HTERT RPE-1 (cell line): ENCODE data around the gene NSD1.
"Not testable (repeated sequence)": the region's sequence is repeated elsewhere in the genome, so short reads cannot be mapped to it uniquely, and the experiment has no call there.

Experiments used
- in situ Hi-C: fragments of 300-500 bp; cut with MboI; formaldehyde crosslinking; loops from 4 replicates; pipeline ENCODE4 v1.14.3; 2020; ENCODE audit warnings: low sequenced_read_pairs

Gene NSD1

DNA sequence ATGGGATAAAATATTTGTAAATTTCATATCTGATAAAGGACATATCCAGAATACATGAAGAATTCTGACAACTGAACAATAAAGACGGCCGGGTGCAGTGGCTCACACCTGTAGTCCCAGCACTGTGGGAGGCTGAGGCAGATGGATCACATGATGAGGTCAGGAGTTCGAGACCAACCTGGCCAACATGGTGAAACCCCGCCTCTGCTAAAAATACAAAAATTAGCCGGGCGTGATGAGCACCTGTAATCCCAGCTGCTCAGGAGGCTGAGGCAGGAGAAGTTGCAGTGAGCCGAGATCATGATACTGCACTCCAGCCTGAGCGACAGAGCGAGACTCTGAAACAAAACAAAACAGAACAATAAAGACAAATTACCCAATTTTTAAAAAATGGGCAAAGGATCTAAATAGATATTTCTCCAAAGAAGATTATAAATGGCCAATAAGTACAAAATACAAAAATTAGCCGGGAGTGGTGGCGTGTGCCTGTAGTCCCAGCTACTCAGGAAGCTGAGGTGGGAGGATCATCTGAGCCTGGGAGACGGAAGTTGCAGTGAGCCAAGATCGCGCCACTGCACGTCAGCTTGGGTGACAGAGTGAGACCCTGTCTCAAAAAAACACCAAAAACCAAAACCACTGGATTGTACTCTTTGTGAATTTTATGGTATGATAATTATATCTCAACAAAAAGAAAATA, 9.6 kb upstream of the NSD1 start:
- in situ Hi-C loops: no loop called here

DNA sequence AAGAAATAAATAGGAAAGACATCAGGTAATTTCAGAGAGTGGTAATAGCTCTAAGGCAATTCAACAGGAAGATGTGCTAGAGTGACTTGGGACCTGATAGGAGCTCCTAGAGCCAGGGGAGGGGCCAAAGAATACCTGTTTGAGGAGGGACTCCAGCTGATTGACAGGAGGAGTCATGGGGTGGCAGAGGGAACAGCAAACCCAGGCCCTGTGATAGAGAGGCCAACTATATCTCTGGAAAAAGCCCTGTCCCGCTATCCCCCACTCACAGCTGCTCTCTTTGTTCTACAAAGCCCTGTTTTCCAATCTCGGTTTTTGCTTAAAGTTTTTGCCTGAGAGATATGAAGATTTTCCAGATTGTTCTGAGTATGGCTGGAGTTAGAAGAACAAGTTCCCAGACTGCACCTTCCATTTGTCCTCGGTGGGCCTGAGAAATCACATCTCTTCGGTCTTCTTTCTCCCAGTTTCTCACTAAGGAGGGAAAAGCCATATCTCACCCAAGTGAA, 9.0 kb upstream of the NSD1 start:
- in situ Hi-C loops: no loop called here

DNA sequence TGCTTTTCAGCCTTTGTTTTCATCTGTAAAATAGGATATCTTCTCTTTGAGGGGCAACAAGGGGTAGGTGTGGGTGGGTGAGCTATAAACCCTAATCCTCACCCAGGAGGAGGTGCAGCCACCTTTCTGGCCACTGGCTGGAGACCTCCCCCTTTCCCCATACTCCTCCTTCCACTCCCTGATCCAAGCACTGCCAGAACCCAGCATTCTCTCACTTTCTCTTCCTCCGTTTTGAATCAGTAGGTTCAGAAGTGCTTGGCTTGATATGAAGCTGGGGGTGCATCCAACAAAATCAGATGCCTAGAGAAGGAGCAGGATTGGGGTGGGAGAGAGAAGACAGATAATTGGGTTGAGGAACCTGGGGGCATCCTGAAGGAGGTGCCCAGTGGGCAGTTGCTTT, 6.8 kb upstream of the NSD1 start:
- in situ Hi-C loops: no loop called here

- in situ Hi-C loops: no loop called here
Measured at GRCh38 chr5:177128551-177128981, 5.0 kb upstream of the NSD1 start.

GRCh38 chr5:177130211-177131018, 3.2 kb upstream of the NSD1 start:
- in situ Hi-C loops: no loop called here

DNA sequence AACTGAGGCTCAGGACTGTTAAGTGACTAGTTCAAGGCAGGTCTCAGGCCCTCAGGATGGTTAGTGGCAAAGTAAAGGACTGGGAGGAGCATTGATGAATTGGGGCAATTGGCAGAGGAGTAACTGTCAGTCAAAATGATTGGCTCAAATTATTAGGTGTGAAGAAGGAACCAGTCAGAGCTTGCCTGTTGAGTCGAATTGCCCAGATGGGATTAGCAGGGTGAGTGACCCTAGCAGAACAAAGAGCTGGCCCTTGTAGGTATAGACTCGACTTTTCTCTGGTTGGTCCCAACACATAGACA, 2.6 kb upstream of the NSD1 start:
- in situ Hi-C loops: no loop called here

DNA sequence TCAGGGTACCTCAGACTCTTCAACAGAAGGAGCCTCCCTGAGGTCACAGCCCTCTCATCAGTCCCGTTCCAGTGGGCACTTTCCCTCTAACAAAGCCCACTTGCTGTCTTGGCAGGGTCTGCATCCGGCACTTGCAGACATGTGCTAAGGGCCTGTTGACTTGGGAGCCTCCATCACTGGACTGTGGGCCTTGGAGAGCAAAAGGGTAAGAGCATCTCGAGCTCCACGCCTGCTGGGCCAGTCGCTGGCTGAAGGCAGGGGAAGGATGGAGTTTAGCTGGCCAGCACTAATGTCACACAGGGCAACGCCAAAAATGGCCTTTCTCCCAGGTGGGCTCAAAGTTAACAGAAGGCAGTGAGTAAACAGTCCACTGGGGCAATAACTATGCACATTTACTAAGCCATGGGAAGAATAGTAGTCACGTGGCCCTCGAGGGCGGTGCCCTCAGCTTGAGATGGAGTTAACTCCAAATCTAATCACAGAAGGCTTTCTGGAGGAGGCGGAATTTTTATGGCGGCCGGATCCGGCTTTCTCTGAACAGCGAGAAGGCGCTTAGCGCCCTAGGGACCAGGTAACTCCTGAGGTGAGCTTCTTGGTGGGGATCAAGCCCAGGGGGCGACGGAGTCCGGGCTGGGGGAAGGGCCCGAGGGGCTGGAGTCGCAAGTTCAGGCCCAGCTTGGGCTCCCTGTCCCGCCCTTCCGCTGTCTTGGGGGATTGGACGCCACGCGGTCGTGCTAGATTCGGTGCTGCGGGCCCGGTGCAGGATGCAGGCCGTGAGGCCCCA, 2.0 kb upstream of the NSD1 start:
- in situ Hi-C loops: no loop called here

- in situ Hi-C loops: no loop called here
Measured at GRCh38 chr5:177132136-177133095, 1.2 kb upstream of the NSD1 start.

GRCh38 chr5:177133853-177134696, 502 bp downstream of the NSD1 start:
- in situ Hi-C loops: no loop called here

DNA sequence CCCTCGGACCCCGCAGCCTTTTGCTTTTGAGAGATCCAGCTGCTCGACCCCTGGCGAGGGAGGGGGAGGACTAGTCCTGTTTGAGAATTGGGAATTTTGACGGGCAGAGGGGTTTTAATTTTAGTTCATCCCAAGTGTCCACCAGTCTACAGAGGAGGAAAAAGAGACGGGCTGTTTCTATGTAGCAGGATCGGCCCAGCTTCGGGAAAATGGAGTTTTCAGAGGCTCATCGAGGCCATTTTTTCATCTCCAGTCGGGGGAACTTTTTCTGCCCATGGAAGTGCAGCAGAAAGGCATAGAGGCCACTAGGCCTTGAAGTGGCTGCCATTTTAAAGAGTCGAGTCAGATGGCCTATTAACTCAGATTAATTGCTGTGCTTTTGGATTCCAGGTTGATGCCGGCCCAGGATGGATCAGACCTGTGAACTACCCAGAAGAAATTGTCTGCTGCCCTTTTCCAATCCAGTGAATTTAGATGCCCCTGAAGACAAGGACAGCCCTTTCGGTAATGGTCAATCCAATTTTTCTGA, 1.2 kb downstream of the NSD1 start:
- in situ Hi-C loops: no loop called here

DNA sequence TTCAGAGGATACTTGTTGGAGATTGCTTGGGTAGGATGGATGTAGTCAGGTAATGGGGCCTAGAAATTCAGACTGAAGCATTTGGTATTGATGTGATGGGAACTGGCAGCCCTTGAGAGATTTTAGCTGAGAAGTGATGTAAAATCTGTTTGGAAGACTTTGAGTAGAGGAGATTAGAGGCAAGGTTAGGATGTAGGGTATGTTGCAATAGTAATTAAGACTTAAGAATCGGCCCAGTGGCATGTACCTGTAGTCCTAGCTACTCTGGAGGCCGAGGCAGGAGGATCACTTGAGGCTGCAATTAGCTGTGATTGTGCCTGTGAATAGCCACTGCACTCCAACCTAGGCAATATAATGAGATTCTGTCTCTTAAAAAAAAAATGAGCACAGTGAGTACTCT, 6.7 kb downstream of the NSD1 start:
- in situ Hi-C loops: no loop called here

DNA sequence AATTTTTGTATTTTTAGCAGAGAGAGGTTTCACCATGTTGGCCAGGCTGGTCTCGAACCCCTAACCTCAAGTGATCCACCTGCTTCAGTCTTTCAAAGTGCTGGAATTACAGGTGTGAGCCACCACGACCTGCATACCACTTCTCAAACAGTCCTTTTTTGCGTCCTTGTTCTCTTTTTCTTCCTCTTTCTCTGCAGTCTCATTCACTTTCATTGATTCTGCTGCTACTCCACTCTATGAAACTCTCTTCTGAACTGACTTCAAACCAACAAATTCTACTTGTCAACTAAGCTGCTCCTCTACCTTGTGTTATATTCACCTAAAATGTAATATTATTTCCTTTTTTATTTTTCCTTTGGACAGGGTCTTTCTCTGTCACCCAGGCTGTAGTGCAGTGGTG, 7.9 kb downstream of the NSD1 start:
- in situ Hi-C loops: no loop called here

GRCh38 chr5:177142098-177142611, 8.6 kb downstream of the NSD1 start:
- in situ Hi-C loops: no loop called here

DNA sequence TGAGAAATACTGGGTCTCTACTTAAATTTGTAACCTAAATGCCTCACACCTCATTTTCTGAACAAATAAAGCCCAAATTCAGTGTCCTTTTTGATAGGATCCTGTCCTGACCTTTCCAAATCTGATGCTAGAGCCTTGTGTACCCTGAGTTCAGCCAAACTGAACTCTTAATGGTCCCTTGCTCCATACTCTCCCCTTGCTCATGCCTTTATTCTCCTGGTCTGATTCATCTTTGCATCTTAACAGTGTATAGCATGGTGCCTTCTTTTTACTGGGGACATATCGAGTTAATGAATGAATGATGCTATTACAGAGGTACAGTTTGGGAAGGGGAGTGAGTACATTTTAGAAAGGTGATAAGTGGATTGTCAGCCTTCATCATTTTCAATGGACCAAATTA, 9.2 kb downstream of the NSD1 start:
- in situ Hi-C loops: no loop called here

DNA sequence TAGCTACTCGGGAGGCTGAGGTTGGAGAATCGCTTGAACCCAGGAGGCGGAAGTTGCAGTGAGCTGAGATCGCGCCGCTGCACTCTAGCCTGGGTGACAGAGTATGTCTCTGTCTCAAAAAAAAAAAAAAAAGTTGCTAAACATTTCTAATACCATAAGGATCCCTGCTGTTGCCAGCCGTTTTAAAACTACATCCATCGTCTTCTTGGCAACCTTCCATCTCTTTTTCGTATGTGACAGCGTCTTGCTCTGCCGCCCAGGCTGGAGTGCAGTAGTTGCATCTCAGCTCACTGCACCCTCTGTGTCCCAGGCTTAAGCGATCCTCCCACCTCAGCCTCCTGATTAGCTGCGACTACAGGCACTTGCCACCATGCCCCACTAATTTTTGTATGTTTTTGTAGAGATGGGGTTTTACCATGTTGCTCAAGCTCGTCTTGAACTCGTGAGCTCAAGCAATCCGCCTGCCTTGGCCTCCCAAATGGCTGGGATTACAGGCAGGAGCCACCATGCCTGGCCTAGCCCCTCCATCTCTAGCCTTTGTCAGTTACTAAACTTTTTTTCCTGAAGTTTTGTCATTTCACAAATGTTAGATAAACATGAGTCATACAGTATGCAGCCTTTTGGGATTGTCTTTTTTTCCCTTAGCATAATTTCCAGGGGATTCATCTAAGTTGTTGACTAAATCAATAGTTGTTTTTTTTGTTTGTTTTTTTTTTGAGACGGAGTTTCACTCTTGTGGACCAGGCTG, 13.5 kb downstream of the NSD1 start:
- in situ Hi-C loops: no loop called here

DNA sequence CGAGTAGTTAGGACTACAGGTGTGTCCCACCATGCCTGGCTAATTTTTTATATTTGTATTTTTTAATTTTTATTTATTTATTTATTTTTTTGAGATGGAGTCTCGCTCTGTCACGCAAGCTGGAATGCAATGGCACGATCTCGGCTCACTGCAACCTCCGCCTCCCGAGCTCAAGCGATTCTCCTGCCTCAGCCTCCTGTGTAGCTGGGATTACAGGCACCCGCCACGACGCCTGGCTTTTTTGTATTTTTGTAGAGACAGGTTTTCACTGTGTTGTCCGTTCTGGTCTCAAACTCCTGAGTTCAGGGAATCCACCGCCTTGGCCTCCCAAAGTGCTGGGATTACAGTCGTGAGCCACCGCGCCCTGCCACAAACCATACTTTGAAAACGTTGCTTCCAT, 16.5 kb downstream of the NSD1 start:
- in situ Hi-C loops: not testable (repeated sequence)

DNA sequence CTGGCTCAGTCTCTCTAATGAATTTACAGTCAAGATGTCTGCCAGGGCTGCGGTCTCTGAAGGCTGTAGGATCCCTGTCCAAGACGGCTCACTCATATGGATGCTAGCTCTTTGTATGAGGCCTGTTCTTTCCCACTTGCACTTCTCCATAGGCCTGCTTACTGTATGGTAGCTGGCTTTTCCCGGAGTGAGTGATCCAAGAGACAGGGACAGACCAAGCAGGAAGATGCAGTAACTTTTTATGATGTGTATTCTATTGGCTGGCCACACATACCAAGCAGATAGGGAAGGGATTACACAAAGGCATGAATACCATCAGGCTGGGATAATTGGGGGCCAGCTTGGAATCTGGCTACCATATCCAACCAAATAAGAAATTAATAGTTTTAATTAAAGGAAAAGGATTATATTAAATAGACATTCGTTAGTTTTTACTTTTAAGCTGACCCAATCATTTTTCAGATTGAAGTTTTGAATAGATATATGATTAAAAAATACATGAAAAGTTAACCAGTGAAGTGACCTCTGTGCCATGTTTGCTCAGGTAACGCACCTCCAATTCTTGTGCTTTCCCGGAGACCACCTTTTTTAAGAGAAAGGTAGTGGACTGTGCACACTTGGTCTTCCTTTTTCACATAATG, 20.6 kb downstream of the NSD1 start:
- in situ Hi-C loops: no loop called here

DNA sequence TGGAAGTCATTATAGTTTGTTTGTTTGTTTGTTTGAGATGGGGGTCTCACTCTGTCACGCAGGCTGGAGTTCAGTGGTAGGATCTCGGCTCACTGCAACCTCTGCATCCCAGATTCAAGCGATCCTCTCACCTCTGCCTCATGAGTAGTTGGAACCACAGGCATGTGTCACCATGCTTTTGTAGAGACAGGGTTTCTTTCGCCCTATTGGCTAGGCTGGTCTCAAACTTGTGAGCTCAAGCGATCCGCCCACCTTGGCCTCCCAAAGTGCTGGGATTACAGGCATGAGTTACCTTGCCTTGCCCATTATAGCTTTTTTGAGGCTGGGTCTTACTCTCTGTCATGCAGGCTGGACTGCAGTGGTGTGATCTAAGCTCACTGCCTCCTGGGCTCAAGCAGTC, 28.8 kb downstream of the NSD1 start:
- in situ Hi-C loops: no loop called here
